Measurements from ENCODE around the gene NDUFC1.
A peak's percentile ranks its signal among the peaks of the same experiment; 100 is the strongest.
"Not testable (repeated sequence)": the region's sequence is repeated elsewhere in the genome, so short reads cannot be mapped to it uniquely, and the experiment has no call there.

Gene NDUFC1

DNA sequence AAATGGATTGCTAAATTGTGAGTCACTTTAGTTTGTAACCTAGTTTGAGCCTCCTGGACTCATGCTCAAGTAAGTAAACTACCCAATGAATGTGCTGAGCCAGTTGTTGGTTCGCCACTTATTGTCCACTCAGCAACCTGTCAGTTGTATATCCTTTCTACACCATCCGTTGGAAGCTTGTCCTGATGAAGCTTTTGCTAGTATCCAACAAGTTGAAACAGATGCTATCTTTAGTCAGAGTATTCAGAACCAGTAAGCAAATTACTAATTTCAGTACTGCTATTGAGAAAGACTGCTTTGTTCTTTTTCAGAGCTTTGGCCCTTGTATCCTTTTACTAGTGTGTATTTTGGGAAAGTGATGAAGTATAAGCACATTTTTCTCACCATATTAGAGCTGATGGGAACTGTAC, 5.3 kb downstream of the NDUFC1 start:
- DNase-seq (ENCODE audit: low spot score), result no peak

DNA sequence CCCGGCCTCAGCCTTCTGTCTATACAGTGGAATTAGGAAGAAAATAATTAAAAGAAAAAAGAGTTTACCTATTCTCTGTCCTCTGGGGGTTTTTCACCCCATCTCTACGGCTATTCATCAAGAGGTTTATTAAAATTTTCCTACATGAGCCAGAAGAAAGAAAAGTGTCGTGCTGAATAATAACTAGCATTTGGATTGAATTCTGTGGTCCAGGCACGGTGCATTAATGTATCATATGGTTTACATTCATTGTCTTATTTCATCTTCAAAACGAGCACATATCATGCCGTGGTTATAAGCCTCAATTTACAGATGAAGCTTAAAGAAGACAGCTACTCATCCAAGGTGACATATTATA, 6.4 kb downstream of the NDUFC1 start:
- DNase-seq (ENCODE audit: low spot score), result no peak

DNA sequence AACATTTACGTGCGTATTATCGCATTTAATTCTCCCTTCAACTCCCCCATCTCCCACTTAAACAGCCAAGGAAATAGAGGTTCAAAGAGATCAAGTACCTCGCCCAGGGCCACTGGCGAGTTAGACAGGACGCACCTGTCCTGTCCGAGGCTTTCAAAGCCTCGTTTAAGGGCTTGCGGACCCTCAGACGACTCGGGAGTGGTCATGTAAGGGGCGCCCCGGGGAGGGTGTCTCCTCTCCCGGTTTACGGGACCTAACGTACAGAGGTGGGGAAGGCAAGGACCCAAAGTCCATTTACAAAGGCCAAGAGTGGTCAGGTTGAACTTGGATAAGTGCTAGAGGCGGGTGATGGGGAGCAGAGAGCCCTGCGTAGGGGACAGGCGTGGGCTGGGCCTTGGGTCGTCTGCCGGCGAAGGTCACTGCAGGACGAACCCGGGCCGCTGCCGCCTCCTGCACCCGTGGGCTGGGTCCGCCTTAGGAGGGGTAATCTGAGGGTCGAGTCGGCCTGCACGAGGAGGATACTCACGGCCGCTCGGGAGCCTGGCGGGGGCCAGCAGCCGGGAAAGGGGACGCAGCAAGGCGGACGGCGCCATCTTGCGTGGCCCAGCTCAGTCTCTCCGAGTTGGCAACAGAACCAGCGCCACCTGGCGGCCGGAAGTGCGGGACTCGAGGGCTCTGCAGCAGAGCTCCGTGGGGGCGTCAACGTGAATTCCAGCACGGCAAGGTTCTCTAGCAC, 6.9 kb downstream of the NDUFC1 start:
- peak; percentile 86 for DNase-seq (ENCODE audit: low spot score)

DNA sequence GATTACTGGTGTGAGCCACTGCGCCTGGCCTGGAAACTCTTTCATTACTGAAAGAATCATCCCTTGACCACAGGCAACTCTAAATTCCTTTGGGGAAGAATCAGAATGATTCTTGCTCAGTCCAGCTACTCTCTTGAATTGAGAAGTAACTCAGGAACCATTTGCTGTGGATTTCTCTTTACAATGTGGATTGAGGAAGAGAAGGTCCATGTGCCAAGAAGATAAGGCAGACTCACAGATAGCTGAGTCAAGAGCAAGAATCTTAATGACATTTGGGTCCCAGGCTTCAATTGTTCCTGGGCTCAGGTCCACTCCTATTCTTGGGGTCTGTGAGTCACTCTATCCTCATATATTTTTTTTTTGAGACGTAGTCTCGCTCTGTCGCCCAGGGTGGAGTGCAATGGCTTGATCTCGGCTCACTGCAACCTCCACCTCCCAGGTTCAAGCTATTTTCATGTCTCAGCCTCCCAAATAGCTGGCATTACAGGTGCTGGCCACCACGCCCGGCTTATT, 16.0 kb downstream of the NDUFC1 start:
- no peak for DNase-seq (ENCODE audit: low spot score)

DNA sequence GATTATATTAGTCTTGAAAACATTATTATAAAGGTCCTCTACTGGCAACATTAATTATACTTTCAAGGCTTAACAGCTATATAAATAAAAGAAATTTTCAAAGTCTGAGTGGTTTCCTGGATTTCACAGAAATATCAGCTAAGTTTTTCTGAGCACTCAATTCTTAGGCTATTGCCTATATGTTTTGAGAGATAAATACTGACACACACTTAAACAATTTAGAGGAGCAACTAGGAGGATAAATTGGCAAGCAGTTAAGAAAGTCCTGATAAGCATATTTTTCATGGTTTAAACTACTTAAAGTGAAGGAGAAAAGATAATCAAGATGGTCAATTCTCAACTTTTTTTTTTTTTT, 19.6 kb downstream of the NDUFC1 start:
- no peak for DNase-seq (ENCODE audit: low spot score)

DNA sequence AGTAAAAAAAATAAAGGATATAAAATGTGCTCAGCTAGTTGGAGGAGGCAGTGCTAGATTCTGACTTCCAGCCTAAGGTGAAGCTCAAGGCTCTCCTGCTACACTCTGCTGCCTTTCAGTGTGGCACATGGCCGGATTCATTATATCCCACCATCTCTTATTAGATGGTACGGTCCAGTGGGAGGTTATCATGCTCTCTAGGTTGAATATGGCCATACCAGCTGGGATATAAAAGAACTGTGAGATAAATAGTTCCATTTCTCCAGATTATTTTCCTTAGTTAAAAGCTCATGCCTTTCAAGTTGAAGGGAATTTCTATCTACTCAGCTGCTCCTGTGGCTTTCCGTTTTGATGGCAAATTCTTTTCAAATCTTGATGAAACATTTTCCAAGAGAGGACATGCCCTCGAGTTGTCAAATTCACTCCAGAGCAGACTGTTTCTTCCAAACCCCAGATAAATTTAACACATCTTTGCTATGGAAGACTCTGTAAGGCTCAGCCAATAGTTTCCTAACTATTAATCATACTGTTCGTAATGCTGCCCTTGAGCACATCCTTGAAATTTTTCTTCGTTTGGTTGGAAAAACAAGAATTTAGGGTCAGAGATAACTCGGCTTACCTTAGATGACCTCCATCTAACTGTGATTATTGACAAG, 20.1 kb downstream of the NDUFC1 start:
- peak; percentile 19 for DNase-seq (ENCODE audit: low spot score)

DNA sequence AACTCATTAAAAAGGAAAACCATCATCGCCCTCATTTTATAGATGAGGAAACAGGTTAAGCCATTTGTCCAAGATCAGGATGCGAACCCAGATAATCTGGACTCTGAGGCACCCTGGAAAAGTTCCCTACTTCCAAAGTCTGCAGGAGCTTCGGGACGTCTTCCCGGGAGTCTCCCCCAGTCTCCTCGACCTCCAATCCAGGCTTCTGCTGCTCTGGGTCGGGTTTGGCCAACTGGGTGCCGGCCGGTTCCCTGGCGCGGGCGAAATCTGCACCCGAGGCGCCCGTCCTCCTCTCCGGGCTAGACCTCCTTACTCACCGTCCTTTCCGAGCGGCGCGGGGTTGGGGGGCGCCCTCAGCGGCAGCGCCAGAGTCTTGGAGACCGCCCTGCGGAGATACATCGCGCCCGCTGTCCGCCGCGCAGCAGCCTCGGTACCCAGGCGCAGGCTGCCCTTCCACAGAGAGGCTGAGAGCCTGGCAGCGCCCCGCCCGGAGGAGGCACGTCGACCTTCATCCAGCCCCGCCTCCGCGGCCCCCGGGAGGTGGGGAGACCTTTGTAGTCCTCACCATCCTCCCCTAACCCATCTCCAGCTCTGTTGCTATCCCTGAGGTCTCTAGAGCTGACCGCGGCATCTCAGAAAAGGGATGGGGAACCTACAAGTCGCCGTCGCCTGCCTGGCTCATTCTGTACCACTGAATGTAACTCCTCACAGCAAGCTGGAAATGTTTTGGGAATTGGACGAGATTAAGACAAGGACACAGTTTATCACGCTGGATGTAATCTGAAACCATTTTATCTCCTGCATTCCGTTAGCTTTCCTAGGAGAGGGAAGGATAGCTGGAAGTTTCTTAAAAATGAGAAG, 22.3 kb downstream of the NDUFC1 start, which contains the start of gene MGARP:
Gene MGARP, minus strand, starts transcription at position 466 of the 861 bp plus-strand sequence. Its CDS starts 67 bp downstream, at position 399.
- DNase-seq (ENCODE audit: low spot score), result peak; percentile 42

DNA sequence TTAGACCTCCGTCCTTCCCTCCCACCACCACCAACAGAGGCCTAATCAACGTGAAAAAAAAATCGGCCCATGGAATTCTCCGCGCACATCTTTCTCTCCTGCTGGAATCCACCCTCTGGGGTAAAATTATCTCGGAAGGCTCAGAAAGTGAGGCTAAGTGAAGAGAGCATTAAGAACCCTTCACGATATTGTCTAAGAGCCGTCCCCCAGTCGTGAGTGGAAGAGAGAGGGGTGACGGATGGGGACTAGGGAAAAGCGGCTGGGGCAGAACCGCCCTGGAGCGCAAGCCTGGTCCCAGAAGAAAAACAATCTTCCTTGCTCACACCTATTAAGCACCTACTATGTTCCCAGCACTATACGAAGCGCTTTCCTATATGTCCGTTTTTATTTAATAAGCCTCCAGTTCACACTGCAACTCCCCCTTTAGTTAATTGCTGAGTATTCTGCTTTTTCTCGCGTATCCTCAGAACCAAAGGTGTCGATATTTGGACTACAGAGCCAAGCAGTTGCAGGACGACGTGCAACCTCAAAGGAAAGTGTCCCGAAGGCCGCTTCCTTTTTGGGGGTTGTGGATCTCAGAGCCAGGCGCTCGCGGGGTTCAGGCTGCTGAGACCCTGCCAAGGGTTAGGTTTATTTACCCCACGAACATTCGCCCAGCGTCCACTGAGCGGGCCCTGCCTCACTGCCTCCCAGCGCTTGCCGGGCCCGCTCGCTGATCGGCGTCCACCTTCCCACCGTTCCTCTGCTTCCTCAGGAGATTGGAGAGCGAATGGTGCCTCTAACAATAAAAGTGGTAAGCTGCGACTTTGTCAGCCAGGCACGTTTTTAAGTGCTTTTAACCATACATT, 23.1 kb downstream of the NDUFC1 start:
- DNase-seq (ENCODE audit: low spot score), result no peak

DNA sequence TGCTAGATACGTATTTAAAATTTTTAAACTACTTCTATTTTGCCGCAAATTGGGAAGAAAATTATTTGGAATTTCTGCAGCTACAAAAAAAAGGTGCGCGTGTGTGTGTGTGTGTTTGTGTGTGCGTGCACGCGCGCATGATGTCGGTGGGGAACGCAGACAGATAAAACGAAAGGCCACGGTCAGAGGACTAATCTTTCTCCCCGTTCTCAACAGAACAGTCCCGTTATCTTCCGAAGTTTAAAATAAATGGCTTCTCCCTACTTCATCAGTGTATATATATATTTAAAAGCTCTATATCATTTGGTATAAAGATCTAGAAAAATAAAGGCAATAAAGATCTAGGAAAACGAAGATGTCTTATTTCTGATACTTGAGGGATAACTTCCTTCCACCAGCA, 23.8 kb downstream of the NDUFC1 start:
- DNase-seq (ENCODE audit: low spot score), result no peak

DNA sequence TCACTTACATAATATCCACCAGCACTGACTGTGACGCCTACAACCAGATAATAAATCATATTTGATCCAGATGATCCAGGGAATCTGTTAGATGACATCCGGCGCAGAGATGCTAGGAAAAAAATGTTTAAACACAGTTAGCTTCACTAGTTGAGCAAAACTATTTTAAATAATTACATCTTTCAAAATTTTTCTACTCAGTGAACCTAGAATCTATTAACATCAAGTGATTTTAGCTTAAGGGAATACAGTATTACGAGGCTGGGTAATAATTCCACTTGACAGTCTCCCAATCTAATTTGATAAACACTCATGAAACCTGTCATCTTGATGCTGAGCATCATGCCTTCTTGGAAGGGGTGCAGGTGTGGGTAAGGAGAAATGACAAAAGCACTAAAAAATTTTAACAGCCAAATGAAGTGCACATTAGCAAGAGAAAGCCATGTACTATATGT, 27.0 kb downstream of the NDUFC1 start:
- no peak for DNase-seq (ENCODE audit: low spot score)

DNA sequence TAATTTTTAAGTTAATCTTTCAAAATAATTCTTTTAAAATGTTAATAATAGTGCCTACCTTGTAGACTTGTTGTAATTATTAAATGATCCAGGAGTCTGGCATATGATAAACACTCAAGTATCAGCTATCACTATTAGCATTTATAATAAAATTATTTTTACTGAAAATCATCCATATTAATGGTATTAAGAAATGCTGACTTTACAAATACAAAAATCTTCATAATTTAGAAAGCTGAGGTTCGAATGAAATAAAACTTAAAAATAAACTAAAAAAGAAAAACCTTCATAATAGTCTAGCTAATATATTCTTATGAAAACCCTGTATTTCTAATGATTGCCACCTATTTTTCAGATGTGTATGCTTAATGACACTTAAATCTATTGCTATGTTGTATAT, 27.5 kb downstream of the NDUFC1 start:
- no peak for DNase-seq (ENCODE audit: low spot score)

DNA sequence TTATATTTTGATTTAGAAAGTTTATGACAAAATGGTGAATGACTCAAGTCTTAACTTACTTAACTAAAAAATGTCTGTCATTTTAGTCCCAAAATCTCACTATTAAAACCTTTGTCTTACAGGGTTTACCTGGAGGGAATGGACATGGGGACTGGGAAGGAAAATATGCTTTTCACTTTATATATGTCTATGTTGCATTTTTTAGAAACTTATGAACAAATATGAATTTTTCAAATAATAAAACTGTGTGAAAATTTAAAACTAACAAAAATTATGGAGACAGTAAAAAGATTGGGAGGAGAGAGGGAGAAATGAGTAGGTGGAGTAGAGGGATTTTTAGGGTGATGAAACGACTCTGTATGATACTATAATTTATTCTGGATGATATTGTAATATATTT, 28.4 kb downstream of the NDUFC1 start:
- DNase-seq (ENCODE audit: low spot score), result no peak

DNA sequence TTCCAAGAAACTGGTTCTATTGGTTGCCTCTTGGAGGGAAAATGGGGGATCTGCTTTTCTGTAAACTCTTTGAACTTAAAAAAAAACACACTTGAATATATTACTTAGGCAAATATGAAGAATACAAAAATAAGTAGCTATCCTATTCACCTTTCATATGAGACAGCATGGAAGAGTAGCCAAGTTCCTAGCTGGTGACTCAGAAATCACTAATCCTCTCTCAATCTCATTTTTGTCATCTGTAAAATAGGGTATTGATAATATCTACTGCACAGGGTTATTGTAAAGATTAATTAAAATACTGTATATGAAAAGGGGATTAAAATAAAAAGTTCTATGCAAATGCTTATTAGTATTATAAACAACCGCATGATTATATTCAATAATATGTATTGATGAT, 35.0 kb downstream of the NDUFC1 start:
- DNase-seq (ENCODE audit: low spot score), result no peak

DNA sequence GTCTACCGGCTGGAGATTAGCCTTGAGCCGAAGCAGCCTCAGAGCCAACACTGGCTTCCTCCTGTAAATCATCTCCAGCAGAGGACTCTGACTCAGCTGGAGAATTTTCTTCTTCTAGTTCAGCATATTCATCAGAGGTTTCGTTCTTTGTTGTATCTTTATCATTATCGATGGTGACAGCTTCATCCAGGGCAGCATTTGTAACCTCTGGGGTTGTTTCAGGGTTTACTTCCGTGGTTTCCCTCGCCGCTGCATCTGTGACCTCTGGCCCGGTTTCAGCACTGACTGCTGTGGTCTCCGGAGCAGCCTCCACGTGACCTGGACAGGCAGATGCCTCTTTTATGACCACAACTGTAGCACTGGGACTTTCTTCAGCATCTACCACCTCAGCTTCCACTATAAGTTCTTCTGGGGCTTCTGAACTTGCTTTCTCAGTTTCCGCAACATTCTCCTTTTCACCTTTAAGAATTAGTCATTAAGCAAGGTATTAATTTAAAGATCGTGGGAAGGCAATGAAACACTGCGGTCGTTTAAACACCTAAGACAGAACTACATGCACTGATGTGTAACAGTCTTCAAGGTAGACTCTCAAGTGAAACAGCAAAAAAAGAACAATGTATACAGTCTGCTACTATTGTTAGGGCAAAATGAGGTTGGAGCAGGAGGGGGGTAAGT, 35.6 kb downstream of the NDUFC1 start:
- DNase-seq (ENCODE audit: low spot score), result peak; percentile 79

DNA sequence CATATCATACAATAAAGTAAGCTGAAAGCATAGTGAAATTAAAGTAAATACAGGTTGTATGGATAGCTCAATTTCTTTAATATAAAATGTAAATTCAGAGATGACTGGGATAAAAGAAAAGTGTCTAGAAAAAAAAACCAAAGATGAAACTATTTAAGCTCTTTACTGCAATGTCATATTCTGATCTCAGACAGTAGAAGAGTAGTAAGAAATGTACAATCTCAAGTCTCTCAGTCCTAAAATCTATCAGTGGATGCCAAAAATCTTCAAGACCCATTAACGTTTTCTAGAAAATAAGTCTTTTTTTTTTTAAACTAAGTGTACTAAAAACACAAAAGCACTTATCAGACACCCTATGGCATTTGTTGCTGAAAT, 36.1 kb downstream of the NDUFC1 start:
- DNase-seq (ENCODE audit: low spot score), result no peak

DNA sequence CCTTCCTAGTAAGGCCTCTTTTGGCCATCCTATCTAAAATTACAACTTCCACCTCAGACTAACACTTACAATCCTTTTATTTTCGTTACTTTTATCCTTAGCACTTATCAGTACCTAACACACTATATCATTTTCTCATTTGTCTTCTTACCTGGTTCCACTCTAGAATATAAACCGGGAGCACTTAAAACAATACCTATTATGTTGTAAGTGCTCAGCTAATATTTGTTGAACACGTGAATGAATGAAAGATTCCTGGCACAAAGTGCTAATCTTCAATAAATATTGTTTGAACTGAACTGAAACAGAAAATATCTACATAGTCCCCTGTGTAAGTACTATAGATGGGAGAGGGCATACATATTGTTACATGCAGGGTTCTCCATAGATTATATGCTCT, 36.6 kb downstream of the NDUFC1 start:
- DNase-seq (ENCODE audit: low spot score), result no peak

DNA sequence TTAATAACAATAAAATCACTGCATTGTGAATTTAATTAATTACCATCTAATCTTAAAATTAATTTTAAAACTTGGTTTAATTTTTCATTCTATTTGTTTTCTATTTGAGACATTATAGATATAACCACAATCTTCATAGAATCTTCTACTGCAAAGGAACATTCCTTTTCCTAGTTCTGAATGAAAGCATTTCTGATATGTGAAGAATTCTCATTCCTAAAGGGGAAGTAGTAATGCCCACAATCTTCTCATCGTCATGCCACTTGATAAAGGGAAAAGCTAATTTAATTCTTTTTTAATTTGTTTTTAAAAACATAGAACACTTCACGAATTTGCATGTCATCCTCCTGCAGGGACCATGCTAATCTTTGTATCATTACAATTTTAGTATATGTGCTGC, 45.9 kb downstream of the NDUFC1 start:
- DNase-seq (ENCODE audit: low spot score), result peak; percentile 26

DNA sequence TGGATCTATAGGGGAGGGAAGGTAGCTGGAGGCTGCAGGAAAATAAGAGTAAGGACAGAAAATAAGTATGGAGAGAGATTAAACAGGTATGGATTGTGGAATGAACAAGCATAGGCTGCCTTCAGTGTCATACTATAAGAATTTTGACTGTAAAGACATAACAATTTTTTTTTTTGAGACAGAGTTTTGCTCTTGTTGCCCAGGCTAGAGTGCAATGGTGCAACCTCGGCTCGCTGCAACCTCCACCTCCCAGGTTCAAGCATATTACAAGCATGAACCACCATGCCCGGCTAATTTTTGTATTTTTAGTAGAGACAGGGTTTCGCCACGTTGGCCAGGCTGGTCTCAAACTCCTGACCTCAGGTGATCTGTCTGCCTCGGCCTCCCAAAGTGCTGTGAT, 46.7 kb downstream of the NDUFC1 start:
- not testable (repeated sequence) for DNase-seq (ENCODE audit: low spot score)

DNA sequence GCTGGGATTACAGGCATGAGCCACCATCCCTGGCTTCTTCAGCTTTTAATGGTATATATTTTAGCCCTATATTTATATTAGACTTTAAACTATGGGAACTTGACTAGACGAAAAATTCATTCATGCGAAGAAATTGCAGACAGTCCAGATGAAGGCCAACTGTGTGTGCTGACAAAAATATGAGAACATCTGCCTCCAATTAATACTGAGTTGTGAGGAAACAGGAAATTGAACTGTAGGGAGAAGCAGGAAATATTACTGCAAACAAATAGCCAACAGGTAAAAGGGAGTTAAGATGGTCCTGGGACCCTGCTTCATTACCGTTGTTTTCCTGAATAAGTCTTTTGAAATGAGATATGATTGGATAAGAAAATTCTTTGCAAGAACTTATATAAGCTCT, 48.6 kb downstream of the NDUFC1 start:
- no peak for DNase-seq (ENCODE audit: low spot score)

DNA sequence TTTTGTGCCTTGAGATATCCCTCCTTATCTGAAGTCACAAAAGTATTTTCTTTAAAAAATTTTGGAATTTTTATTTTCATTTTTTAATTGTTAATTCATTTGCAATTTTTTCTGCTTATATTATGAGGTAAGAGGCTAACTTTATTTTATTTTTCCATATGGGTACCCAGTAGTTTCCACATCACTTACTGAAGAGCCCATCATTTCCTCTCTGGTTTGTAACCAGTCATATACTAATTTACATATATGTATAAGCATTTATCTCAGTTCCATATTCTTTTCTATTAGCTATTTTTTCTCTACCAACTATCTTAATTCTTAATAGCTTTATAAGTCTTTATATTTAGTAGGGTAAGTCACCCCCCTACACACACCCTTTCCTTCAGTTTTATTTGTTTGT, 49.2 kb downstream of the NDUFC1 start:
- no peak for DNase-seq (ENCODE audit: low spot score)

DNA sequence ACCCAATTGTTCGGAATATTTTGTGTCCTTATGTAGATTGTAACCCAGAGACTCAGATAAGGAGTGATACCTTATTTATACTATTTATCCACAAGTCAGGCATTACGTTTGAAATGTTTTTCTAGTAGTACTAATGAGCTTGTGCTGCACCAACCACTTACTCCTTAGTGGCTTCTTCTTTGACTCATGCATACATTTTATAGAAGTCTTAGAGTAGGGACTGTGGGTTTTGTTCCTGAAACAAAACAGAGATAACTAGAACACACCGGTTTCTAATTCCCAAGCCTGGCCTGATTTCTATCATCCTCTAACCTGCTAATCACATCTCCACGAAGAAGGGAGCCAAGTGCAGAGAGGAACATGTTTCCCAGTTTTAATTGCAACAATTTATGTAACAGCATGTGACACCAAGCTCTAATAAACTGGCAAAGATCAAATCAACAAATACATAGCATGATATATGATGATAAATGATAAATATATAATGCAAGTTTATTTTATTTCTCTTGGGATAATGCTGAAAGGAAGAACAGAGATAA, 54.5 kb downstream of the NDUFC1 start:
- DNase-seq (ENCODE audit: low spot score), result no peak

All from AG08395 (cell line).